HUDEP-2 (cell line): ENCODE data around the gene ZNF500.

Source experiments
- DNase-seq, 76 experiments: peaks; one replicate each; lab custom pipeline; 2025; ENCODE audit not compliant: unreplicated experiment in 76 of 76; lab: John Stamatoyannopoulos, UW

Gene ZNF500

GRCh38 chr16:4713663-4714501, 53.1 kb downstream of the ZNF500 start:
- DNase-seq = no peak

GRCh38 chr16:4709481-4709880, 57.5 kb downstream of the ZNF500 start:
- no peak for DNase-seq

GRCh38 chr16:4706871-4707270, 60.1 kb downstream of the ZNF500 start:
- no peak for DNase-seq

GRCh38 chr16:4704913-4705312, 62.0 kb downstream of the ZNF500 start:
- DNase-seq = no peak

- DNase-seq = no peak
Measured at GRCh38 chr16:4704491-4704890, 62.5 kb downstream of the ZNF500 start.

- no peak for DNase-seq
Measured at GRCh38 chr16:4703906-4704305, 63.1 kb downstream of the ZNF500 start.

GRCh38 chr16:4702466-4702808, 64.5 kb downstream of the ZNF500 start:
- no peak for DNase-seq

GRCh38 chr16:4701791-4702465, 65.0 kb downstream of the ZNF500 start:
- DNase-seq = no peak

GRCh38 chr16:4700997-4701743, 65.8 kb downstream of the ZNF500 start:
- peak in 4 of 76 experiments; percentile 13 to 27 (median 16) for DNase-seq

GRCh38 chr16:4700380-4700996, 66.5 kb downstream of the ZNF500 start:
- no peak for DNase-seq

- DNase-seq = no peak
Measured at GRCh38 chr16:4699046-4699556, 67.9 kb downstream of the ZNF500 start.

- no peak for DNase-seq
Measured at GRCh38 chr16:4698321-4699045, 68.5 kb downstream of the ZNF500 start.
